Endothelial cell of umbilical vein (primary cell): ENCODE measurements around the gene CDX1.

Source experiments
- CTCF ChIP-seq, 2 donors: IDR thresholded peaks; 1 replicate in 1 of 2; 2 replicates in 1 of 2; pipeline ENCODE4 v1.5.1; 2011; ENCODE audit warnings: low read length in 2 of 2, mild to moderate bottlenecking in 2 of 2, moderate library complexity in 2 of 2, control low read depth in 1 of 2, inconsistent platforms in 1 of 2, low read depth in 1 of 2; ENCODE audit not compliant: insufficient read depth in 1 of 2; ENCODE audit errors: extremely low read depth in 1 of 2
- MYC ChIP-seq: IDR thresholded peaks from one replicate; pipeline ENCODE4 v1.6.1; 2011; ENCODE audit warnings: mild to moderate bottlenecking, low read depth, low read length

- no peak for TF ChIP-seq CTCF (IDR thresholded peaks at IDR 0.05; ENCODE audit: extremely low read depth in 1 of 2, insufficient read depth in 1 of 2, low read depth in 1 of 2, low read length in 2 of 2)
- no peak for TF ChIP-seq MYC
Measured at GRCh38 chr5:150190987-150191386, 24.4 kb downstream of the CDX1 start.
